ENCODE measurements around the gene PYGB.

Gene PYGB

DNA sequence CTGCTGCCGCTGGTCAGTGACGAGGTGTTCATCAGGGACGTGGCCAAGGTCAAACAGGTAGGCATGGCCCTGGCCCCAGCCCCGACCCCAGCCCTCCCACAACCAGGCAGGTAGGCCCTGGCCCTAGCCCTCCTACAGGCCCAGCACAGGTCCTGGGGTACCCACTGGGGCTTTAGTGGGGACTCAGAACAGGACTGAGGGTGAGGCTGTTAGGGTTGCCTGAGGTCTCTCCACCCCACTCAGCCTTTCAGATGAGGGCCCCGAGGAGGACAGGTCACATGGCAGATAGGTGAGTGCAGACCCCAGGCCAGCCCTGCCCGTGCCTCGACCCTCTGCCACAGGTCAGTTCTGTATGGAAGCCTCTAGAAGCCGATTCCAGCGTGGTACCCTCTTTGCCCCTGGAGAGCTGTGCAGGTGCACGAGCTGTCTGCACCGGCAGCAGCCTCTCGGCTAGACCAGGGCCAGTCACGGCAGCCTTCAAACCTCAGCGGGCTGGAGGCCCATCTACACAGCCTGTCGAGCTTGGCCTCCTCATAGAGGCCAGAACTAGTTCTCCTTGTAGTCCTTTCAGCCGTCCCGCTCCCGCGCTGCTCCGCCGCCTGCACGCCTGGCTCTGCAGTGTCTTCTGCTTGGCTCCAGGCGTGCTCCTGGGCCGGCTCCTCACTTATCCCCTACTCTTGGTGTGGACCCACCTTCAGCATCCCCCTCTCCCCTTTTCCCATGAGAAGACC lies 35.5 kb downstream of the PYGB start:
- peak; percentile 17 for DNase-seq

DNA sequence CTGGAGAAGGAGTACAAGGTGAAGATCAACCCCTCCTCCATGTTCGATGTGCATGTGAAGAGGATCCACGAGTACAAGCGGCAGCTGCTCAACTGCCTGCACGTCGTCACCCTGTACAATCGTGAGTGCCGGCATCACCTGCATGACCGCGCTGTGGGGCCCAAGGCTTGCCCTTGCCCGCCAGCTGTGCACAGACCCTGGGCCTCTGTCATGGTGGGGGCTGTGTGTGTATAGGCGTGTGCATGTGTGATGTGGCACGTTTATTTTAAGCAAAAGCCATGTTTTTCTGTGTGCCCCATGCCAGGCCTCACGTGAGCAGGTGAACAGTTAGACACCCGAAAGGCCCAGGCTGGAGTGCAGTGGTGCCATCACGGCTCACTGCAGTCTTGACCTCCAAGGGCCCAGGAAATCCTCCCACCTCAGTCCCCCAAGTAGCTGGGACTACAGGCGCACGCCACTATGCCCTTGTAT lies 36.3 kb downstream of the PYGB start:
- no peak for DNase-seq

DNA sequence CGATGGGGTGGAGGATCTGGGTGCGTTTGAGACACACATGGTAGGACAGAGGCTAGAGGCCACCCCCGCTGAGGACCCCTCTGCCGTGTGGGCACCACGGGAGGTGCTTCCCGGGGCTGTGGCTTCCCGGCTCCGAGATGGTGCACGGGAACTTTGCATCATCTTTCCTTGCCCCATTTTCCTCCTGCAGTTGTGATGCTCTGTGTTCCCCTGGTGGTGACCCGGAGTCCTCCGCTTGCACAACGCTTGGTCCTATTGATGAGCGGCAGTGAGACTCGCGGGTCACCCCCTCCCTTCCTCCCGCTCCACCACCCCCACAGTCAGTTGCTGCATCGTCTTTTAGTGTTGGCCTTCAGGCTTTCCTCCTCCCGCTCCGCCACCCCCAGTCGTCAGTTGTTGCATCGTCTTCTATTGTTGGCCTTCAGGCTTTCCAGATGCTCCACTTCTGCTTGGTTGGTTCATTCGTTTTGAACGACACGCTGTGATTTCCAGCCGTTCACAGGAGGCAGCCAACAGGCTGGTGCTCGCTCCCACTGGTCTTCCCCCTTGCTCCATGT lies 37.3 kb downstream of the PYGB start:
- DNase-seq = peak; percentile 22

- DNase-seq = peak; percentile 27
Measured at GRCh38 chr20:25285856-25286798, 38.2 kb downstream of the PYGB start.

- peak; percentile 18 for DNase-seq
Measured at GRCh38 chr20:25286917-25287316, 39.0 kb downstream of the PYGB start.

GRCh38 chr20:25287631-25288290 lies 39.9 kb downstream of the PYGB start:
- DNase-seq = peak; percentile 17

- DNase-seq = peak; percentile 15
Measured at GRCh38 chr20:25288291-25289181, 40.7 kb downstream of the PYGB start.

DNA sequence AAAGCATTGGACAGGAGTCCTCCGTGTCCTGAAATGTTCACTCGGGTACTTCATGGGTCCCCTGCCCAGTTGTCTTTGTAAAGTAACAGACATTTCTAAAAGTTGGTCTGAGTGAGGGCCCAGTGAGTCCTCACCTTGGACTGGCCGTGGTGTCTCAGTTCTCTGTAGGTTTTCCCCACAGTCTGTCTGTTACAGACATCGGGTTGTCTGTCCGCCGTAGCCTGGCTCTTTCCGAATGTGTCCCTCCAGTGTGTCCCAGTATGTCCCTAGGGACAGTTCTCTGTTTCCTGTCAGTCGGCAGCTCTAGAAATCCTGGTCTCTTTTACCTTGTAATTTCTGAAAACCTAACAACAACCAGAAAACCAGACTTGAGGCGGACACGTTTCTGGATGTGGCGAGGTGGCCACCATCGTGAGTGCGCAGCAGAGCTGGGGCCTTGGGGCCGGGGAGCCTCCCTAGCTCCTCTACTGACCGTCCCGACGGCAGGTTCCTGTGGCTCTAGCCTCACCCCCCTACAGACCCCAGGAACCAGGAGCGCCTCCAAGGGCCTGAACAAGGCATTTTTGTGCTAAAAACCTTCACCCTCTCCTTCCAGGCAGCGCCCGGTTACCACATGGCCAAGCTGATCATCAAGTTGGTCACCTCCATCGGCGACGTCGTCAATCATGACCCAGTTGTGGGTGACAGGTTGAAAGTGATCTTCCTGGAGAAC lies 42.2 kb downstream of the PYGB start:
- peak; percentile 12 for DNase-seq

DNA sequence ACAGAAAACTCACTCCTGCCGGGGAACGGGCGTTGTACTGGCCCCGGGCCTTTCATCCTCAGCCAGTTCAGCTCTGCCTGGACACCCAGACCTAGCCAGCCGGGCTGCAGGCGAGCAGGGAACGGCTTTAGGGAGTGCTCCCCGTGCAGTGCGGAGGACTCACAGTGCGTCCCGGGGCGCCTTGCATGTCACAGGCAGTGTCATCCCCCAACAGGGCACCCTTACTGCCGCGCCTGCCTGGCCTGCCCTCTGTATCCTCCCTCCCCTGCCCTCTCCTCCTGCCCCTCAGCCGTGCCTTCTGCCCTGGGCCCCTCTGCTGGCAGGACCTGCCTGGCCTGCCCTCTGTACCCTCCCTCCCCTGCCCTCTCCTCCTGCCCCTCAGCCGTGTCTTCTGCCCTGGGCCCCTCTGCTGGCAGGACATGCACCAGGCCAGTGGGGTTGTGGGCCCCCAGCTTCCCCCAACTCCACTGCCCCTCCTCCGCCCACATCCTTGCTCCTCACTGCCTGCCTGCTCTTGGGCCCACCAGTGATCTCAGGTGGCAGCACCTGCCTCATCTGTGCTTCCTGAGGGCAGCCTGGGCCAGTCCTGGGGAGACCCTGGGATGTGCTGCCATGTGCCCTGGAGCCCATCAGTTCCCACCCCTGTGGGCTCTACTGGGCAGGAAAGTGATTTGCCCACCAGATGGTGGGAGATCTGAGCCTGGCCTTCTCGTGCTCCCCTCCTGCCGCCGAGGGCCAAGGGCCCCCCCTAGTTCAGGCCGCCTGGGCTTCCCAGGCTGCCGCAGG lies 43.0 kb downstream of the PYGB start:
- DNase-seq = peak; percentile 32

GRCh38 chr20:25291432-25292133 lies 43.7 kb downstream of the PYGB start:
- DNase-seq = peak; percentile 19

DNA sequence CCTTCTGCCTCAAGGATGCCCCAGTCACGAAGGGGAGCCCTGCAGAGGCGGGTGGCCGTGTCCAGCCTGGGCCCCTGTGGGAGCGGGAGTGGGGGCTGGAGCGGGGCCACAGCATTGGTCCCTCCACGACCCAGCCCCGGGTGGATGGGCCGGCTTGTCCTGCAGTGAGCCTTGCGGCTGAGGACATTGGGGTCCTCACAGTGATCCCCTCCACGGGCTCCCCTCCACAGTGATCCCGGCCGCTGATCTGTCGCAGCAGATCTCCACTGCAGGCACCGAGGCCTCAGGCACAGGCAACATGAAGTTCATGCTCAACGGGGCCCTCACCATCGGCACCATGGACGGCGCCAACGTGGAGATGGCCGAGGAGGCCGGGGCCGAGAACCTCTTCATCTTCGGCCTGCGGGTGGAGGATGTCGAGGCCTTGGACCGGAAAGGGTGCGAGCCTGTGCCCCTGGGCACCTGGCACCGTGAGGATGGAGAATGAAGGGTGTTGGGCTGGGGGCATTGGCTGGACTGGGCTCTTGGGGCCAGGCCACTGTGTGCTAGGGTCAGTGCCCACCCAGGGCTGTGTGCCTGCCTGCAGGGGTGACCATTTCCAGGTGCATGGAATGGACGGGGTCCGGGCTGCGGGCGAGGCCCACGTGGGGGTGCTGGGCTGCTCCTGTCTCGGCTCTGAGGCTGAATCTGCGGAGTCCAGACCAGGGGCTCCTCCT lies 44.4 kb downstream of the PYGB start:
- no peak for DNase-seq

DNA sequence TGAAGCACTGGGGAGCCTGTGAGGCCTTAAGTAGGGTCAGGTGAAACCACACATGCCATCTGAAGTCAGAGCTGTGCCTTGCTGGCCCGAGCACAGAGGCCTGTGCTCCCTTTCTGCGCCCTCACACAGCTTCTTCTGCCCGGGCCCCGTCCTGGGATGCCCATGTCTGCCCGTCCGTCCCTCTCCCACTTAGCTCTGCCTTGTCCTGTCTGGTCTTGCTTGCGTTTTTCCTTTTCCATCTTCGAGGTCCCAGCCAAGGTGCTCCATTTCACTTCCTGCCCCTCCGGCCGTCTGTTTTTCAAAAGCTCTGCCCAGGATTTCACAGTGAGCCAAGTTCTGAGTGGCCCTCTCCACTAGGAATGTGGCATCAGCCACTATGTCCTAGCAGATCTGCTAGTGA lies 45.6 kb downstream of the PYGB start:
- no peak for DNase-seq

- DNase-seq = no peak
Measured at GRCh38 chr20:25293910-25294458, 46.1 kb downstream of the PYGB start.

GRCh38 chr20:25294459-25295385 lies 46.8 kb downstream of the PYGB start:
- DNase-seq = no peak

GRCh38 chr20:25295386-25296093 lies 47.7 kb downstream of the PYGB start:
- no peak for DNase-seq

Measured in left hindlimb (tissue), 1 donor.